PC-9 (cell line): ENCODE data around the gene AUTS2.

Experiments used
- CTCF ChIP-seq: fragments of 200-600 bp; sonication (generic); conservative IDR thresholded peaks from 2 replicates; pipeline ENCODE4 v1.6.1; 2017; ENCODE audit warnings: mixed run types, antibody characterized with exemption, mild to moderate bottlenecking, moderate library complexity
- EZH2 ChIP-seq: fragments of 200-600 bp; sonication (generic); IDR thresholded peaks from 2 replicates; pipeline ENCODE4 v1.8.0; 2017; ENCODE audit warnings: antibody characterized with exemption, low read depth

DNA sequence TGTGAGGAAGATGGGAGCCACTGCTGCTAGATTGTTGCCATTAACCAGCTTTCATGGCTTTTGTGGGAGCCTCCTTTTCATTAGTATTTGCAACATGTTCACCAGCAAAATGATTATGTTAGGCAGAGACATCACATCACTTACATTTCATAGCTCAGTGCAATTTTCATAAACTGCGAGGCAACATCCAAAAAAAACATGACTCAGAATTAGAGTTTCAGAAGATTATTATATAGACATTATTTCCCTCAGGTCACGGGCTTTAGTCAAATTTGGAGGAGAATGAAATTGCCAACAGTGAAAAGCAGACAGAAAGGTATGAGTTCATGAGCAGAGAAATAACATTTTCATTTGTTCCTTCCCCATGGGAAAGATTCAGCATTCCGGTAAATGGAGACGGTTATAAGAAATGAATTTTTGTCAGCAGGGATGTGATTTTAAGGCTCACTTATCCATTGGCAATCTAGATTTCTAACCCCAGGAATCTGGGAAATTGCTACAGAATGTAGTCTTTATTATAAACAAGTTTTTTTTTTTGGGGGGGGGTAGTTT lies 573.2 kb downstream of the AUTS2 start:
- no peak for TF ChIP-seq CTCF
- TF ChIP-seq EZH2, result no peak
